SU-DHL-6 (cell line): ENCODE results near the gene DPM1.

Experiments used
- CTCF ChIP-seq: fragments of 200-600 bp; sonication (generic); IDR thresholded peaks from one replicate; pipeline ENCODE4 v1.5.1; 2017; ENCODE audit warnings: antibody characterized with exemption, mild to moderate bottlenecking, low read length, moderate library complexity; ENCODE audit not compliant: insufficient read depth, poor library complexity, severe bottlenecking
- EZH2phosphoT487 ChIP-seq: fragments of 200-600 bp; sonication (generic), shearing (Covaris generic); conservative IDR thresholded peaks from 2 replicates; pipeline ENCODE4 v1.6.1; 2018; ENCODE audit warnings: mild to moderate bottlenecking, antibody characterized with exemption, low read length, moderate library complexity, mixed read lengths

GRCh38 chr20:50920997-50921396, 37.3 kb downstream of the DPM1 start:
- TF ChIP-seq CTCF (no peak), EZH2phosphoT487 (no peak)
